Measurements from ENCODE around the gene GTF3C5. TPM values are rescaled to one million over a fixed set of nuclear protein-coding genes. Genes with fewer than 3 reads are reported as not detected.
"Not testable (repeated sequence)": the region's sequence is repeated elsewhere in the genome, so short reads cannot be mapped to it uniquely, and the experiment has no call there.

Gene GTF3C5
- polyA plus RNA-seq, 3 donors from 2014 or later: 31.0 to 52.7 (median 41.0) TPM

- DNase-seq: no peak
- Mint-ChIP-seq H3K4me1 (no peaks in the 10 kb centered on the region), H3K27ac (no peak overlapping the region), H3K36me3 (no peaks in the 10 kb centered on the region), H3K4me3 (no peak overlapping the region), H3K27me3 (ENCODE audit: low read depth in 3 of 3) (peaks cover 0 to under 1% (median 0%) of the 10 kb centered on the region in 3 donors), H3K9me3 (no peaks in the 10 kb centered on the region)
These were observed 49.4 kb downstream of the GTF3C5 start for GRCh38 chr9:133080161-133080560.

- DNase-seq; H3K27ac Mint-ChIP-seq; H3K9me3 Mint-ChIP-seq; H3K4me3 Mint-ChIP-seq; H3K36me3 Mint-ChIP-seq; H3K27me3 Mint-ChIP-seq (ENCODE audit: low read depth in 3 of 3); H3K4me1 Mint-ChIP-seq: not testable (repeated sequence)
These were observed 50.3 kb downstream of the GTF3C5 start for GRCh38 chr9:133080786-133081779.

GRCh38 chr9:133081957-133082644 is 51.3 kb downstream of the GTF3C5 start:
- not testable (repeated sequence) for H3K27me3 Mint-ChIP-seq (ENCODE audit: low read depth in 3 of 3); H3K4me1 Mint-ChIP-seq; H3K27ac Mint-ChIP-seq

GRCh38 chr9:133083688-133084087 is 52.9 kb downstream of the GTF3C5 start:
- H3K4me3 Mint-ChIP-seq; H3K4me1 Mint-ChIP-seq; H3K9me3 Mint-ChIP-seq; H3K27ac Mint-ChIP-seq; H3K36me3 Mint-ChIP-seq; H3K27me3 Mint-ChIP-seq (ENCODE audit: low read depth in 3 of 3); DNase-seq: not testable (repeated sequence)

More at GRCh38 chr9:133081957-133082644, 51.3 kb downstream of the GTF3C5 start:
- H3K36me3 Mint-ChIP-seq, H3K9me3 Mint-ChIP-seq, H3K4me3 Mint-ChIP-seq, DNase-seq: not testable (repeated sequence)

- not testable (repeated sequence) for H3K4me3 Mint-ChIP-seq; H3K36me3 Mint-ChIP-seq; H3K4me1 Mint-ChIP-seq; H3K9me3 Mint-ChIP-seq; H3K27ac Mint-ChIP-seq; H3K27me3 Mint-ChIP-seq (ENCODE audit: low read depth in 3 of 3); DNase-seq
These were observed 55.5 kb downstream of the GTF3C5 start for GRCh38 chr9:133086212-133086860.

GRCh38 chr9:133086894-133087293 is 56.1 kb downstream of the GTF3C5 start:
- DNase-seq: no peak
- Mint-ChIP-seq H3K36me3 (no peaks in the 10 kb centered on the region), H3K27me3 (ENCODE audit: low read depth in 3 of 3) (peaks cover 0 to 3% (median 1%) of the 10 kb centered on the region in 3 donors), H3K4me1 (no peaks in the 10 kb centered on the region), H3K4me3 (no peak overlapping the region), H3K9me3 (no peaks in the 10 kb centered on the region), H3K27ac (no peak overlapping the region)

- peaks cover 0 to 3% (median 1%) of the 10 kb centered on the region in 3 donors for H3K27me3 Mint-ChIP-seq (ENCODE audit: low read depth in 3 of 3)
- no peak for DNase-seq
- no peaks in the 10 kb centered on the region for H3K9me3 Mint-ChIP-seq
- no peaks in the 10 kb centered on the region for H3K36me3 Mint-ChIP-seq
- no peak overlapping the region for H3K27ac Mint-ChIP-seq
- H3K4me1 Mint-ChIP-seq: peaks cover 0 to 1% of the 10 kb centered on the region in 2 donors
- no peak overlapping the region for H3K4me3 Mint-ChIP-seq
These were observed 56.8 kb downstream of the GTF3C5 start for GRCh38 chr9:133087429-133088145.

GRCh38 chr9:133088146-133088750 is 57.5 kb downstream of the GTF3C5 start:
- Mint-ChIP-seq H3K36me3 (no peaks in the 10 kb centered on the region), H3K4me1 (peaks cover 0 to 1% of the 10 kb centered on the region in 2 donors), H3K4me3 (no peak overlapping the region), H3K27ac (no peak overlapping the region), H3K27me3 (ENCODE audit: low read depth in 3 of 3) (peaks cover 0 to 3% (median 1%) of the 10 kb centered on the region in 3 donors), H3K9me3 (no peaks in the 10 kb centered on the region)
- DNase-seq: no peak

GRCh38 chr9:133088756-133089155 is 58.0 kb downstream of the GTF3C5 start:
- peaks cover 0 to 1% of the 10 kb centered on the region in 2 donors for H3K4me1 Mint-ChIP-seq
- H3K36me3 Mint-ChIP-seq: no peaks in the 10 kb centered on the region
- H3K4me3 Mint-ChIP-seq: no peak overlapping the region
- DNase-seq: no peak
- H3K9me3 Mint-ChIP-seq: no peaks in the 10 kb centered on the region
- peaks cover 0 to 3% (median 1%) of the 10 kb centered on the region in 3 donors for H3K27me3 Mint-ChIP-seq (ENCODE audit: low read depth in 3 of 3)
- peak overlapping the region in 2 of 6 donors; percentile 5 to 69 for H3K27ac Mint-ChIP-seq

- H3K9me3 Mint-ChIP-seq: no peaks in the 10 kb centered on the region
- no peak for DNase-seq
- peaks cover 0 to 1% of the 10 kb centered on the region in 2 donors for H3K4me1 Mint-ChIP-seq
- H3K27ac Mint-ChIP-seq: peak overlapping the region in 2 of 6 donors; percentile 5 to 69
- peaks cover 0 to 3% (median 1%) of the 10 kb centered on the region in 3 donors for H3K27me3 Mint-ChIP-seq (ENCODE audit: low read depth in 3 of 3)
- H3K4me3 Mint-ChIP-seq: no peak overlapping the region
- H3K36me3 Mint-ChIP-seq: no peaks in the 10 kb centered on the region
These were observed 58.5 kb downstream of the GTF3C5 start for GRCh38 chr9:133089271-133089671.

- no peak for DNase-seq
- Mint-ChIP-seq H3K36me3 (peaks cover 0 to 4% (median 0%) of the 10 kb centered on the region in 3 donors), H3K27me3 (ENCODE audit: low read depth in 3 of 3) (peaks cover 0 to 3% (median under 1%) of the 10 kb centered on the region in 3 donors), H3K4me1 (peaks cover 0 to 1% of the 10 kb centered on the region in 2 donors), H3K4me3 (no peak overlapping the region), H3K9me3 (peaks cover 0 to 4% (median 0%) of the 10 kb centered on the region in 6 donors), H3K27ac (no peak overlapping the region)
These were observed 59.4 kb downstream of the GTF3C5 start for GRCh38 chr9:133090187-133090586.

- no peak for DNase-seq
- Mint-ChIP-seq H3K27ac (peak overlapping the region in 1 of 6 donors; percentile 18), H3K9me3 (peaks cover 0 to 6% (median under 1%) of the 10 kb centered on the region in 6 donors), H3K4me1 (peaks cover 0 to 1% of the 10 kb centered on the region in 2 donors), H3K27me3 (ENCODE audit: low read depth in 3 of 3) (peaks cover 0 to 3% (median 0%) of the 10 kb centered on the region in 3 donors), H3K36me3 (peaks cover under 1 to 7% (median under 1%) of the 10 kb centered on the region in 3 donors), H3K4me3 (no peak overlapping the region)
These were observed 60.1 kb downstream of the GTF3C5 start for GRCh38 chr9:133090752-133091385.
